Activated CD8-positive, alpha-beta T cell treated with anti-CD3 and anti-CD28 coated beads, Interleukin-2, amount 10 ng/mL, durations not matched to agents 7 days and 5 days (primary cell): ENCODE data around the gene CADM2. TPM values are rescaled to one million over a fixed set of nuclear protein-coding genes. Genes with fewer than 3 reads are reported as not detected.

Source experiments
- ATAC-seq: fragments of 150-1000 bp; cut with Tn5 transposase; one replicate; pipeline ENCODE4 v1.10.0; 2021; ENCODE audit warnings: moderate library complexity
- CTCF ChIA-PET: fragments of 350-600 bp; sonication (Branson Sonifier 250); formaldehyde crosslinking; loops from one replicate; lab custom pipeline; 2021; ENCODE audit warnings: antibody characterized with exemption; lab: Charles Lee
- POLR2A ChIA-PET: fragments of 350-600 bp; sonication (Branson Sonifier 250); formaldehyde crosslinking; loops from one replicate; lab custom pipeline; 2021; ENCODE audit warnings: antibody characterized with exemption; lab: Charles Lee
- DNase-seq: peaks from one replicate; pipeline ENCODE4 v3.0.0-alpha.2; 2020
- H3K27ac Mint-ChIP-seq: one replicate; pipeline ENCODE4 v1.8.0; 2021; ENCODE audit warnings: mild to moderate bottlenecking, mixed read lengths
- H3K27me3 Mint-ChIP-seq: one replicate; pipeline ENCODE4 v1.8.0; 2021; ENCODE audit warnings: low read depth, mixed read lengths
- H3K36me3 Mint-ChIP-seq: one replicate; pipeline ENCODE4 v1.8.0; 2021; ENCODE audit warnings: low read depth, mixed read lengths
- H3K4me1 Mint-ChIP-seq: one replicate; pipeline ENCODE4 v1.8.0; 2021; ENCODE audit warnings: low read depth, mixed read lengths
- H3K4me3 Mint-ChIP-seq: one replicate; pipeline ENCODE4 v1.8.0; 2021; ENCODE audit warnings: mild to moderate bottlenecking, mixed read lengths
- H3K9me3 Mint-ChIP-seq: one replicate; pipeline ENCODE4 v1.8.0; 2022; ENCODE audit warnings: mixed read lengths; ENCODE audit not compliant: insufficient read depth
- total RNA-seq, 2 experiments: library from RNA; stranded (reverse); gene quantifications; one replicate each; pipeline ENCODE4 v1.2.3, GENCODE V29; 2021

Gene CADM2
- total RNA-seq, 2 experiments from 2014 or later, result 0.21 to 0.29 TPM

DNA sequence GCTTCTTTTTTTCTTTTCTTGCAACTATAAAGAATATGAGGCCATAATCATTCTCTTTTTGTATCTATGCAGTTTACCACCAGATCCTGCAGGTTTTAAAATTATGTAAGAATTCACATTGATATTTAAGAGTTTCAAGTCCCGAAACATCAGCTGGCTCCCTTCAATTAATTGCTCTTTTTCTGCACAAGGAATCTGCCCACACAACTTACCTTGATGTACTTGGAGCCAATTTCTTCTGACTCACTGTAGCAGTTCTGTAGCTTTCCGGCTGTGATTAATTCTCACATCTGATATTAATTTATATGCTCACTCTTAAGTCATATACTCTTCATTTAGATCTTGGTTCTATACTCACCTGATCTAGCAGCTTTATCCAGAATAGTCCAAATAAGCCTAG, 781.8 kb downstream of the CADM2 start:
- ChIA-PET POLR2A (no interaction called here), CTCF (no interaction called here)
- Mint-ChIP-seq H3K27me3 (no peaks in the 10 kb centered on the region), H3K27ac (no peak overlapping the region), H3K9me3 (peaks cover 9% of the 10 kb centered on the region), H3K36me3 (no peaks in the 10 kb centered on the region), H3K4me1 (no peaks in the 10 kb centered on the region), H3K4me3 (no peak overlapping the region)
- no peak for ATAC-seq
- no peak for DNase-seq

DNA sequence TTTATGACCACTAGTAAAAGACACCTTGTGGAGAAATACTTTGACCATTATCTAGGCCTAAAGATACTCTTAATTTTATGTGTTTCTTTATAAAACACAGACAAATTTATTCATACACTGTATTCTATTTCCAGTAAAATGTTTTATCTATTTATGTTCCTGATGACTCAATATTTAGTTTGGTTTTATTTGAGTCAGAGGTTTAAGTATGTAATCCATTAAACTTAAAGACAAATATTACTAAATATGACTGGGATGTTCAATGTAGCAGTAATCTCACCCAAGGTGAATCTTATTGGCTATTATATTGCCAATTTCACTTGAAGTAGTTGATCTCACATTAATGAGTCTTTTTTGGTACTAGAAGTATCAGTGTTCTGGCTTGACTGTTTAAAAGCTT, 799.7 kb downstream of the CADM2 start:
- no peaks in the 10 kb centered on the region for H3K9me3 Mint-ChIP-seq

DNA sequence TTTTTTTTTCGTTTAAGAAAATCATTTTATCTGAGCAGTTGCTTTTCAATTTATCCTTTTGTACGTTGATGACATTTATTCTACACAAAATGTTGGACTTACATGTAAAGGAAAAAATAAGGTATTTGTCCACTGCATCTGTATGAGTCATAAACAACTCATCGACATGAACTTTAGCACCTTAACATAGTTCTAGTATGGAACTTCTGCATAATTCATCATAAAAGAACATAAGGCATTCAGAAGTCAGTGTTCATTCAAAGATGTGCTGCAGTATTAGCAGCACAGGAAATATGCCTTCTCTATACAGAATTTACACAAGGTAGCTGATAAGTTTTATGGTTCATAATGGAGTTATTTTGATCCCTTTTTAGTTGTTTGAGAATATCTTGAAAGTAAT, 801.6 kb downstream of the CADM2 start:
- no peaks in the 10 kb centered on the region for H3K27me3 Mint-ChIP-seq
- ChIA-PET CTCF (no interaction called here), POLR2A (no interaction called here)
- ATAC-seq (no peak), DNase-seq (no peak)
- no peaks in the 10 kb centered on the region for H3K9me3 Mint-ChIP-seq
- H3K4me1 Mint-ChIP-seq, result no peaks in the 10 kb centered on the region
- H3K4me3 Mint-ChIP-seq, result no peak overlapping the region
- no peaks in the 10 kb centered on the region for H3K36me3 Mint-ChIP-seq
- H3K27ac Mint-ChIP-seq, result no peak overlapping the region

More for the DNA sequence above, 799.7 kb downstream of the CADM2 start:
- H3K36me3 Mint-ChIP-seq, result no peaks in the 10 kb centered on the region
- no peak for ATAC-seq
- no peaks in the 10 kb centered on the region for H3K4me1 Mint-ChIP-seq
- H3K4me3 Mint-ChIP-seq, result no peak overlapping the region
- no peak overlapping the region for H3K27ac Mint-ChIP-seq
- CTCF ChIA-PET, result no interaction called here
- POLR2A ChIA-PET, result no interaction called here
- DNase-seq, result no peak
- no peaks in the 10 kb centered on the region for H3K27me3 Mint-ChIP-seq

GRCh38 chr3:85780806-85781205, 822.0 kb downstream of the CADM2 start:
- no peak overlapping the region for H3K4me3 Mint-ChIP-seq
- ChIA-PET POLR2A (no interaction called here), CTCF (no interaction called here)
- DNase-seq (no peak), ATAC-seq (no peak)
- no peak overlapping the region for H3K27ac Mint-ChIP-seq
- no peaks in the 10 kb centered on the region for H3K27me3 Mint-ChIP-seq
- no peaks in the 10 kb centered on the region for H3K36me3 Mint-ChIP-seq
- H3K4me1 Mint-ChIP-seq, result no peaks in the 10 kb centered on the region
- no peaks in the 10 kb centered on the region for H3K9me3 Mint-ChIP-seq

GRCh38 chr3:85781806-85782205, 823.0 kb downstream of the CADM2 start:
- H3K4me3 Mint-ChIP-seq, result no peak overlapping the region
- no peak for ATAC-seq
- DNase-seq, result no peak
- ChIA-PET CTCF (no interaction called here), POLR2A (no interaction called here)
- H3K27ac Mint-ChIP-seq, result no peak overlapping the region
- no peaks in the 10 kb centered on the region for H3K36me3 Mint-ChIP-seq
- no peaks in the 10 kb centered on the region for H3K9me3 Mint-ChIP-seq
- no peaks in the 10 kb centered on the region for H3K27me3 Mint-ChIP-seq
- H3K4me1 Mint-ChIP-seq, result no peaks in the 10 kb centered on the region

- Mint-ChIP-seq H3K4me1 (no peaks in the 10 kb centered on the region), H3K4me3 (no peak overlapping the region), H3K27me3 (no peaks in the 10 kb centered on the region), H3K9me3 (no peaks in the 10 kb centered on the region), H3K27ac (no peak overlapping the region), H3K36me3 (no peaks in the 10 kb centered on the region)
- POLR2A ChIA-PET, result no interaction called here
- ATAC-seq (no peak), DNase-seq (no peak)
- CTCF ChIA-PET, result no interaction called here
These were observed 824.5 kb downstream of the CADM2 start for GRCh38 chr3:85783291-85783690.

GRCh38 chr3:85785766-85786165, 827.0 kb downstream of the CADM2 start:
- Mint-ChIP-seq H3K27me3 (no peaks in the 10 kb centered on the region), H3K4me1 (no peaks in the 10 kb centered on the region), H3K9me3 (no peaks in the 10 kb centered on the region), H3K4me3 (no peak overlapping the region), H3K36me3 (no peaks in the 10 kb centered on the region), H3K27ac (no peak overlapping the region)
- CTCF ChIA-PET, result no interaction called here
- DNase-seq, result no peak
- ATAC-seq, result no peak
- POLR2A ChIA-PET, result no interaction called here

- DNase-seq (no peak), ATAC-seq (no peak)
- Mint-ChIP-seq H3K27me3 (no peaks in the 10 kb centered on the region), H3K4me1 (no peaks in the 10 kb centered on the region), H3K4me3 (no peak overlapping the region), H3K9me3 (no peaks in the 10 kb centered on the region), H3K27ac (no peak overlapping the region), H3K36me3 (no peaks in the 10 kb centered on the region)
- ChIA-PET CTCF (no interaction called here), POLR2A (no interaction called here)
These were observed 831.7 kb downstream of the CADM2 start for GRCh38 chr3:85790445-85791030.

- Mint-ChIP-seq H3K27ac (no peak overlapping the region), H3K4me3 (no peak overlapping the region), H3K9me3 (peaks cover 3% of the 10 kb centered on the region), H3K4me1 (no peaks in the 10 kb centered on the region), H3K27me3 (no peaks in the 10 kb centered on the region), H3K36me3 (no peaks in the 10 kb centered on the region)
- no peak for ATAC-seq
- ChIA-PET CTCF (no interaction called here), POLR2A (no interaction called here)
- no peak for DNase-seq
These were observed 837.4 kb downstream of the CADM2 start for GRCh38 chr3:85796140-85796539.

DNA sequence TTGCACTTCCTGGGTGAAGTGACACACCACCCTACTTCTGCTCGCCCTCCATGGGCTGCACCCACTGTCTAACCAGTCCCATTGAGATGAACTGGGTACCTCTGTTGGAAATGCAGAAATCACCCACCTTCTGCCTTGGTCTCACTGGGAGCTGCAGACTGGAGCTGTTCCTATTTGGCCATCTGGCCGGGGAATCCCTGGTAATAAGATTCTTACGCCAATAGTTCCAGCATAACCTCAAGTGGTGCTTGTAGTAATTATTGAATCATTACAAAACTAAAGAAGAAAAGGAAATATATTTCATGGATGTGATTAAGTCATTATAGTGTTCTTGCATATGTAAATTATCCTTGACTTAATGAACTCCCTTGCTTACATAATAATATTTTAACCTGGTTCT, 841.9 kb downstream of the CADM2 start:
- ChIA-PET CTCF (no interaction called here), POLR2A (no interaction called here)
- no peak for ATAC-seq
- Mint-ChIP-seq H3K9me3 (peaks cover 3% of the 10 kb centered on the region), H3K4me3 (no peak overlapping the region), H3K27me3 (no peaks in the 10 kb centered on the region), H3K27ac (no peak overlapping the region), H3K36me3 (no peaks in the 10 kb centered on the region), H3K4me1 (no peaks in the 10 kb centered on the region)
- no peak for DNase-seq

DNA sequence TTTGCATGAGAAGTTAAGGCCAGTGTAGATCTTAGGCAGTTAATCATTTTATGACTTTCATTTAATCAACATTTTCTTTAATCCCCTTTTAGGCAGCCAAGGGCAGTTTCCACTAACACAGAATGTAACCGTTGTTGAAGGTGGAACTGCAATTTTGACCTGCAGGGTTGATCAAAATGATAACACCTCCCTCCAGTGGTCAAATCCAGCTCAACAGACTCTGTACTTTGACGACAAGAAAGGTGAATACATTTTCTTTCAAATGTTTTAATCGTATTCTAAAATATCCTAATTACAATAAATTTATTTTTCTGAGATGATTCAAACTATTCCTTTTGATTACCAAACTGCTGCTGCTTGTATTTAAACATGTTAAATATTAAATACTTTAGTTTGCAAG, 843.2 kb downstream of the CADM2 start:
- no peaks in the 10 kb centered on the region for H3K27me3 Mint-ChIP-seq
- H3K4me3 Mint-ChIP-seq, result no peak overlapping the region
- ATAC-seq, result no peak
- no peak for DNase-seq
- no peak overlapping the region for H3K27ac Mint-ChIP-seq
- no peaks in the 10 kb centered on the region for H3K36me3 Mint-ChIP-seq
- no peaks in the 10 kb centered on the region for H3K4me1 Mint-ChIP-seq
- H3K9me3 Mint-ChIP-seq, result no peaks in the 10 kb centered on the region
- ChIA-PET POLR2A (no interaction called here), CTCF (no interaction called here)

GRCh38 chr3:85808755-85809154, 850.0 kb downstream of the CADM2 start:
- Mint-ChIP-seq H3K4me1 (no peaks in the 10 kb centered on the region), H3K9me3 (no peaks in the 10 kb centered on the region), H3K36me3 (no peaks in the 10 kb centered on the region), H3K27me3 (no peaks in the 10 kb centered on the region), H3K27ac (no peak overlapping the region), H3K4me3 (no peak overlapping the region)
- ChIA-PET CTCF (no interaction called here), POLR2A (no interaction called here)
- DNase-seq (no peak), ATAC-seq (no peak)

GRCh38 chr3:85821130-85821756, 862.5 kb downstream of the CADM2 start:
- Mint-ChIP-seq H3K4me1 (no peaks in the 10 kb centered on the region), H3K27me3 (no peaks in the 10 kb centered on the region), H3K27ac (no peak overlapping the region), H3K4me3 (no peak overlapping the region), H3K36me3 (no peaks in the 10 kb centered on the region), H3K9me3 (no peaks in the 10 kb centered on the region)
- DNase-seq (peak; percentile 21), ATAC-seq (no peak)
- ChIA-PET POLR2A (no interaction called here), CTCF (no interaction called here)
